GM21367 (cell line): ENCODE results near the gene SEC23A.
A peak's percentile ranks its signal among the peaks of the same experiment; 100 is the strongest.

Source experiments
- ATAC-seq: cut with Tn5 transposase; IDR thresholded peaks from one replicate; pipeline ENCODE4 v1.9.1; 2021; ENCODE audit not compliant: unreplicated experiment

Gene SEC23A

DNA sequence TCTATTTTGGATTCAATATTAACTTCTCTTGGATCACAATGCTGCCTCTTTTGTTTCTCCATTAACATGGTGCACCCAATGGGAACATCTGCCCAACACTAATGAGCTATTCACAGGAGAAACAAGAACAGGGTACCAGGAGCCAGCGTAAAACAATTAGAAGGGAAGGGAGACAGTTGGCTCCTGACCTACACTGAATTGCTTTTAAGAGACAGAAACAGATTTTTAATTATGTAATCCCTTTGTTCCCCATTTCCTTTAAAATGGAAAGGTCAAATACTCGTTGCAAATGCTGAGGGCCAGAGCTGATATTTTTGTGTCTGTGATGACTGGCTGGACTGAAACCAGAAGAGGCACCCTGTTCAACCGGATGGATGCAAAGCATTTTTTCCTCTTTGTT lies 108.3 kb downstream of the SEC23A start:
- no peak for ATAC-seq

DNA sequence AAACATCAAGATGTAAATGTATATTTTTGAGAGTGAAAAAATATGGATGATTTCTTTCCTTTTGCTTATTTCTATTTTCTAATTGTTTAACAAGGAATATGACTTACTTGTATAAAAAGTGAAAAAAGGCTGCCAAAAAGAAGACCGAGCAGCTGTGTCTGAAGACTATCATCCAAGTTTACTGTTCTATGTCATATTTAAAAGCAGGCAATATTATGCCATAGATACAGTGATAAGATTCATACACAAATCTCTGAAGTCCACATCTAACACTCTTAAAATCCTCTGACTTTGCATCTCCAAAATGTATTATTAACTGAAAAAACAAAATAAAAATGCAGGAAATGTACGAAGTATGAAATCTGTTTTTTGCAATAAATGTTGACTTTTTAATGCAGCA lies 109.1 kb downstream of the SEC23A start:
- ATAC-seq: no peak

DNA sequence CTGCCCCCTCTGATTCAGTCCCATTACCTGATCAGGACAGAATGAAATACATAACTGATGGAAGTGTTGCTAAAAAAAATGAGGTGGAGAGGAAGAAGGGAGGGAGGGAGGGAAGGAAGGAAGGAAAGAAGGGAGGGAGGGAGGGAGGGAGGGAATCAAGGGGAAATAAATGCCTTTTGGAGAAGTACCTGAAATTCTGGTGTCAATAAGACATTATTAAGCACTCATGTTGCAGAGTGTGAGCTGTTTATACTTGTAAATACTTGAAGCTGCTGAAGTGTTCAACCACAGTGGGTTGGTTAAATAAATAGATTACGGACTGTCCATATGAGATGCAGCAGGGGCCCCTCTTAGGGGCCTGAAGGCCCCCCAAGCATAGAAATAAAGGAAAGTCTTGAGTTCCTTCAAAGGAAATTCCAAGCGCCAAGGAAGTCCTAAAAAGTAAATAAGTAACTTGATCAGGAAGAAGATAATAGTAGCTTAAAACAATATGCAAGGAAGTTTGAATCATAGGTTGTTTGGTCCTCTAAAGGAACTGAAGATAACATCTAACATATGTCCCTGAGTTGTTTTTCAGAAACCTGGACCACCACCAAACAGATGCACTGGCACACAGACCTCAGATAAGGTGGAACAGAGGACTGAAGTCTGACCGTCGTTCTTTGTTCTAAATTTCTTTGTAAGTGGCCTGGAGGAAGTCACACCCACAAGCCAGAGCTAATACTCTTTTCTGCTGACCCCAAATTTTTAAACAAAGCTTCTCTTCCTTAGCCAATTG lies 110.8 kb downstream of the SEC23A start:
- ATAC-seq: no peak

DNA sequence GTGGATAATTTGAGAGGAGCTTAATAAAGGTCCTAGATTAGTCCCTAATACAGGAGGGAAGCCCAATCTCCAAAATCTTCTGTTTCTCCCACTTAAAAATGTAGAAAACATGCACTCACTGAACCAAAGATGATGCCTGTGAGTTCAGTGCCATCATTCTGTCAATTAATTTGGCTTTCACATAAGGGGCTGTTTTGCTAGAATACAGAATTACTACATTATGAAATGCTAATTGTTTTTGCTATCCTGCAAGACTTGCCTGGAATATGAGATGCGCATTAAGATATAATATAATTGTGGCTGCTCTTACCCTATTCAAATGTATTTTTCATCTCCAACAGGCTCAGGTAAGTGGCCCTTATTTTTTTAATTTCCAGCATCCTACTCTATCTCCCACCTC lies 111.7 kb downstream of the SEC23A start:
- no peak for ATAC-seq

DNA sequence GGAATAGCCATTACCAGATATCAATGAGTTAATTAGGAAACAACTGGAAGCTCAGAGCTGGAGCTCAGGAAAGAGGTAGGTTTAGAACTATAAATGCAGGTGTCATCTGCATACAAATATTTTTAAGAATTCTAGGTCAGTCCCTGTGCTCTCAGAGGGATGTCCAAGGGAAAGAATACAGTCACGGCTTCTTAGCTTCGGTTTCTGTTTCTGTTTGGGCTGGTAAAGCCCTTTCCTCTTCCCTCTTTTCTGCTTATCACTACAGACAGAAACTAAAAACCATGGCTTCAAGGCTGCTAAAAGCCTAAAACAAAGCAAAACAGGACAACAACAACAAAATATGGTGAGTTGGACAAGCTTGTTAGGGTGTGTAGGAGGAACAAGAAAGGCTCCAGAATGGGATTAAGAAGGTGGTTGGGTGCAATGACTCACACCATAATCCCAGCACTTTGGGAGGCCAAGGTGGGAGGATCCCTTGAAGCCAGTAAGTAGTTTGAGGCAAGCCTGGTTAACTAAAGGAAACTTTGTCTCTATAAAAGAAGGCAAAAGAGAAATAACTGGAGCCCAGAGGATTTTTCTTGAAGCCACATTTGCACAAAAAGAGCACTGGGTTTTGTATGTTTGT lies 113.0 kb downstream of the SEC23A start:
- peak; percentile 96 for ATAC-seq

DNA sequence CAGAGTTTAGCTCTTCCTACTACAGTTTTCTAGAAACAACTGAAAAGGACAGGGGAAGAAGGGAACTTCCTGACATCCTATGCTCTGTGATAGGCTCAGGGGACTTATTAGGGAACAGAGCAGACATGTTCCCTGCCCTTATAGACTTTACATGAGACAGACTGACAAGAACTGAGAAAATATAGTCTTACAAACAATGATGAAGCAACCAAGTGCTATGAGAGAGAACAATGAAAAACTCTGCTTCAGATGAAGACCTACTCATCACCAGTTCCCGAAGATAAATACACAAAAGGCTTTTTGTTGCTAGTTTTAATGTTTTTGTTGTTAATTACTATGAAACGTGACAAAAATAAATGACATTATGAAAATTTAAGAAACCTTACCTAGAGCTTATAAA lies 115.3 kb downstream of the SEC23A start:
- ATAC-seq: no peak

DNA sequence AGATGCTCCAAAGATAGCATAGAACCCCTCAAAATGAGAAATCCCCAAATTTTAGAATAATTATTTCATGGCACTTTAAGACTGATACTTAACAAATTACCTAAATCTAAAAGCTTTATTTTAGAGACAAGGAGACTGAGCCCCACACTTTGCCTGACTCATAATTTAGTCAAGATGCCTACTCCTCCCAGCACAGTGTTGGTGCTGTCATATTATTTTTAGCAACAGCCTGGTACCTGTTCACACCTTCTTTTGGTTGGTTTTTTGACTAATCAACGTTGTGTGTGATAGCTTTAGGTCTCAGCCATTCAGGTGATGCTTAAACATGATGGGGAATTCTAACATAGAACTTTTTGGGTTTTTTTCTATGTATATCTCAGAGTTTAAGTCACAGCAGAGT lies 120.2 kb downstream of the SEC23A start:
- ATAC-seq: no peak

DNA sequence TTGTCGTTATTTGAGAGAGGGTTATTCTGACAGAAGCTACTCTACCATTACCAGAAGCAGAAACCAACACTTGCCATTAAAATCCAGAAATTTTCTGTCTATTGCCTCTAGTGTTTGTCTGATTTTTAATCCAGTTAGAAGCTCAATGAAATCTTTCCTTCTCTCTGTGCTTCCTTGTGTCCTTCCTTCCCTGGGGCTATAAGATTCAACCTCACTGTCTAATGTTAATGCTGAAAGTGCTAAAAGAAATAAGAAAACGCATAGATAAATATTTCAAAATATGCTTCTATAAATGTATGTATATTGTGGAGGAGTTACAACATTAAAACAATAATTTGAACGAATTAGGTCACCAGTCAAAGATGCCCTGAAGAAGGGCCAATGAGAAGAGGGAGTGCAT lies 120.8 kb downstream of the SEC23A start:
- no peak for ATAC-seq
